Spinal cord (tissue), 10 donors: ENCODE results near the gene PLA2G4D. TPM values are rescaled to one million over a fixed set of nuclear protein-coding genes. Genes with fewer than 3 reads are reported as not detected.
A peak's percentile ranks its signal among the peaks of the same experiment; 100 is the strongest.

Experiments
- DNase-seq, 6 donors: peaks; one replicate each; pipeline versions ENCODE4 v3.0.0 to v3.0.0-alpha.2; 2013 to 2015; ENCODE audit warnings: low spot score in 6 of 6, low read depth in 4 of 6
- H3K27ac ChIP-seq: one replicate; pipeline ENCODE4 v1.5.1; 2013; ENCODE audit warnings: low read depth, low read length, control low read depth
- H3K27me3 ChIP-seq: one replicate; pipeline ENCODE4 v1.6.1; 2013; ENCODE audit warnings: low read length; ENCODE audit not compliant: control insufficient read depth, insufficient read depth
- H3K36me3 ChIP-seq: one replicate; pipeline ENCODE4 v1.6.1; 2013; ENCODE audit warnings: low read length; ENCODE audit not compliant: control insufficient read depth, insufficient read depth
- H3K4me1 ChIP-seq: one replicate; pipeline ENCODE4 v1.6.1; 2013; ENCODE audit warnings: low read length; ENCODE audit not compliant: control insufficient read depth, insufficient read depth
- H3K4me3 ChIP-seq: one replicate; pipeline ENCODE4 v1.5.1; 2013; ENCODE audit warnings: low read depth, low read length, control low read depth
- H3K9me3 ChIP-seq: one replicate; pipeline ENCODE4 v1.6.1; 2013; ENCODE audit warnings: low read length; ENCODE audit not compliant: control insufficient read depth, insufficient read depth
- WGBS: methylation state at CpG from one replicate; pipeline ENCODE4 v1.1.5; 2013; ENCODE audit warnings: missing lambda C conversion rate; ENCODE audit not compliant: insufficient coverage; 5-methylcytosine and 5-hydroxymethylcytosine counted together
- polyA plus RNA-seq, 2 donors: library from polyadenylated mRNA; unstranded; fragments of 120-200 nt; gene quantifications; one replicate each; pipeline ENCODE4 v1.2.1, GENCODE V29; 2013; ENCODE audit not compliant: insufficient read length in 2 of 2
- total RNA-seq, 2 donors: library from RNA; depleted of rRNA in 1 of 2; stranded (reverse); fragments of 120-200 nt in 1 of 2; fragments of >200 nt in 1 of 2; gene quantifications; one replicate each; pipeline versions ENCODE4 v1.2.3 to v1.2.4, GENCODE V29; 2013 to 2014
- donor health status: healthy.

The PLA2G4D gene
- total and polyA plus RNA-seq, 4 donors, result 0.06 to 0.26 (median 0.10) TPM

GRCh38 chr15:42068601-42069000 lies 25.8 kb downstream of the PLA2G4D start:
- H3K36me3 ChIP-seq, result no peaks in the 10 kb centered on the region
- no peaks in the 10 kb centered on the region for H3K27me3 ChIP-seq
- no peak for DNase-seq
- peaks cover 17% of the 10 kb centered on the region for H3K4me1 ChIP-seq
- H3K4me3 ChIP-seq, result no peak overlapping the region
- H3K27ac ChIP-seq, result no peak overlapping the region
- 92% methylated on average over 14 of the region's 14 CpGs for WGBS
- H3K9me3 ChIP-seq, result no peaks in the 10 kb centered on the region

GRCh38 chr15:42066764-42067415 lies 27.5 kb downstream of the PLA2G4D start:
- no peak overlapping the region for H3K4me3 ChIP-seq
- H3K4me1 ChIP-seq, result peaks cover 17% of the 10 kb centered on the region
- WGBS, result 5% methylated on average over 4 of the region's 10 CpGs
- H3K36me3 ChIP-seq, result no peaks in the 10 kb centered on the region
- no peak for DNase-seq
- no peak overlapping the region for H3K27ac ChIP-seq
- H3K9me3 ChIP-seq, result no peaks in the 10 kb centered on the region
- no peaks in the 10 kb centered on the region for H3K27me3 ChIP-seq

- no peaks in the 10 kb centered on the region for H3K9me3 ChIP-seq
- peaks cover 17% of the 10 kb centered on the region for H3K4me1 ChIP-seq
- no peak overlapping the region for H3K27ac ChIP-seq
- no peak for DNase-seq
- H3K27me3 ChIP-seq, result no peaks in the 10 kb centered on the region
- no peak overlapping the region for H3K4me3 ChIP-seq
- 46% methylated on average over 7 of the region's 7 CpGs for WGBS
- no peaks in the 10 kb centered on the region for H3K36me3 ChIP-seq
Observed at GRCh38 chr15:42065468-42065867, 28.9 kb downstream of the PLA2G4D start.

DNA sequence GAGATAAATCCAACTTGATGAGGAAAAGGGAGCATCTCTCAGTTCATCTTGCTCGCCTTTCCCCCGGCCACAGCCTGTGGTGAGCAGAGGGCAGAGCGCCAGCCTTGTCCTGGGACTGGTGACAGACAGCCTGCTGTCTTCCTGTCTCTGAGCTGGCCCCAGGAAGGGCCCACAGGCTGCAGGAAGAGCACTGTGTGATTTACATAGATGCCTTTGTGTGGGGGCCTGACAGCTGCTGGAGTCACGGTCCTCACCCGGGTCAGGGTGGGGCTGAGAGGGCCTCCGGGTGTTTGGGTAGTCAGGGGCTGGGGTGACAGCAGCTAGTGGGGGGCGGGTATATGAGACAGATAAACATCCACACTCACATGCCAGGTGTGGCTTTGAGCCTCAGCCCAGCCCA lies 29.3 kb downstream of the PLA2G4D start:
- WGBS, result 24% methylated on average over 3 of the region's 7 CpGs
- Histone ChIP-seq H3K4me1 (peaks cover 16% of the 10 kb centered on the region), H3K27ac (no peak overlapping the region), H3K9me3 (no peaks in the 10 kb centered on the region), H3K4me3 (no peak overlapping the region), H3K27me3 (no peaks in the 10 kb centered on the region), H3K36me3 (no peaks in the 10 kb centered on the region)
- DNase-seq, result peak in 2 of 6 donors; percentile 49 to 63

GRCh38 chr15:42064271-42064670 lies 30.1 kb downstream of the PLA2G4D start:
- Histone ChIP-seq H3K4me3 (no peak overlapping the region), H3K4me1 (peaks cover 11% of the 10 kb centered on the region), H3K9me3 (no peaks in the 10 kb centered on the region), H3K36me3 (no peaks in the 10 kb centered on the region), H3K27ac (no peak overlapping the region), H3K27me3 (no peaks in the 10 kb centered on the region)
- no peak for DNase-seq
- 80% methylated on average over 2 of the region's 4 CpGs for WGBS

DNA sequence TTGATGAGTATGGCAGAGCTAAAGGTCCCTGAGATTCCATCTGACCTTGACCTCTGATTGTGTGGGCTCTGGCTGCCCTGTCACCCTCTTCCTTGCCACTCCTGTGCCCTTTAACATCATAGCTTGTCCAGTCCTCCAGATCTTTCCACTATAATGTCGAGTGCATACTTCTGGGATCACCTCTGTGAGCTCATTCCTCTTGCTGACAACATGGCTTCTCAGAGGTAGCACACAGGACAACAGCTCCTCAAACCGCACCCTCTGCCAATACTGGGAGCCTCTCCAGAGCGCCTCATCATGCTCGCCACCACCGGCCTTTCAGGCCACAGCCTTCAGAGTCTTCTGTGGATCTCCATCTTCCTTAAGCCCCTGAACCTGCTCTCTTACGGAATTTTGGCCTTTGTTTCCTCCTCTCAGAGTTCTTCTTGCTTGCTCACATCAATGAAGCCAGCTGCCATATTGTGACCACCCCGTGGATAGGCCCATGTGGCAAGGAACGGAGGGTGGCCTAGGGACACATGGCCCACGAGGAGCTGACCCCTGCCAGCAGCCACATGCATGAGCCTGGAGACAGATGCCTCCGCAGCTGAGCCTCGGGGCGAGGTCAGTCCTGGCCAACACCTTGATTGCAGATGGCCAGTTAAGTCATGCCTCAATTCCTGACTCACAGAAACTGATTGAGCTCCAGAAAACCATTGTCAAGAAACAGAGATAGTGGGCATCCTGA lies 31.1 kb downstream of the PLA2G4D start:
- H3K27ac ChIP-seq, result no peak overlapping the region
- no peaks in the 10 kb centered on the region for H3K27me3 ChIP-seq
- 88% methylated on average over 12 of the region's 12 CpGs for WGBS
- no peaks in the 10 kb centered on the region for H3K9me3 ChIP-seq
- H3K36me3 ChIP-seq, result no peaks in the 10 kb centered on the region
- H3K4me3 ChIP-seq, result no peak overlapping the region
- peaks cover 11% of the 10 kb centered on the region for H3K4me1 ChIP-seq
- DNase-seq, result no peak

DNA sequence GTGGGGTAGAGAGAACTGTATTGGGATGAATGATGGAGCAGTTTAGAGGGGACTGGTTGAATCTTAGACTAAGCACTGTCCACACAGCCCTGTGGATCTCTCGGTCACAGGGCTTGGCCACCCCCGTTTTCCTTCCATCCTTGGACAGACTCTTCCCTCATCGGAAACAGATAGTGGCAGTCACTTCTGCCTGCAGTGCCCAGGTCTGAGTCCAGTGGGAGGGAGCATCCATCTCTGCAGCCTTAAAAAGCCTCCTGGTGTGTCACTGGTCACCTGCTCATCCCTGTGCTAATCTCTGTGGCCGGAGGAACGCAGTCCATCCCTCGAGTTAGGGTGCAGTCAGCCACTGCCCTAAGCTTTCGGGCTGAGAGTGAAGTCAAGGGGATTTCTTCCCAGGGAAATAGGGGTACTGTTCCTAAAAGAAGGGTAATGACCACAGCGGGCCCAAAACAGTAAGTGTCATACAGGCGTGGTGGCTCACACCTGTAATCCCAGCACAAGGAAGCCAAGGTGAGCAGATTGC lies 32.0 kb downstream of the PLA2G4D start:
- Histone ChIP-seq H3K9me3 (no peaks in the 10 kb centered on the region), H3K27me3 (no peaks in the 10 kb centered on the region), H3K4me1 (peaks cover 11% of the 10 kb centered on the region), H3K27ac (no peak overlapping the region), H3K36me3 (no peaks in the 10 kb centered on the region), H3K4me3 (no peak overlapping the region)
- DNase-seq, result no peak
- 92% methylated on average over 8 of the region's 9 CpGs for WGBS

DNA sequence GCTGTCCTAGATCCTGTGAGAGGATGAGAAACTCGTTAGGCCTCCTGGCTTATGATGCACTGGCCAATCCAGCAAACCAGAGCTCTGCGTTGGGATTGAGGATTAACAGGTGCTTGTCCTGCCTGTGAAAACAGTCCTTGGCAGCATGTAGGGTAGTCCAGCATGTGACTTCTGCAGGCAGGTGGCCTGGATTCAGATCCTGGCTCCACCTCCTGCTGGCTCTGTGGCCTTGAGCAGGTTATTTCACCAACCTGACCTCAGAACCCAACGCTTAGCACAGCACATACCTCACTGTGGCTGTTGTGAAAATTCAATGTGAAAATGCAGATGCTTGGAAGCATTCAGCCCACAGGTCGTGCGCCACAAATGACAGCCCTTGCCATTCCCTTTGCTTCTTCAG lies 33.6 kb downstream of the PLA2G4D start:
- Histone ChIP-seq H3K4me3 (no peak overlapping the region), H3K27me3 (peaks cover 2% of the 10 kb centered on the region), H3K4me1 (peaks cover 13% of the 10 kb centered on the region), H3K27ac (no peak overlapping the region), H3K9me3 (no peaks in the 10 kb centered on the region), H3K36me3 (no peaks in the 10 kb centered on the region)
- 85% methylated on average over 2 of the region's 5 CpGs for WGBS
- DNase-seq, result no peak

DNA sequence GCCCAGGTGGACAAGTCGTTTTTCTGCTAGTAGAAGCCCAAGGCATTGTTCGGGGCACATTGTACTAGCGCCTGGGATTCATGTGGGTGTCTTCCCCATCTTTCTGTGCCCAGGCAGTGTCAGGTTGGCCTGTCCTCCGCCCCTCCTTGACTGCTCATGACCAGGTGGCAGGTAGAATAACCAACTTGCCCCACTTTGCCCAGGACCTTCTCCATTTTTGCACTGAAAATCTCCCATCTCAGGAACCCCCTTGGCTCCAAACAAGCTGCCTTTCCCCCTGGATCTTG lies 33.9 kb downstream of the PLA2G4D start:
- Histone ChIP-seq H3K9me3 (no peaks in the 10 kb centered on the region), H3K36me3 (no peaks in the 10 kb centered on the region), H3K27me3 (peaks cover 2% of the 10 kb centered on the region), H3K4me3 (no peak overlapping the region), H3K4me1 (peaks cover 12% of the 10 kb centered on the region), H3K27ac (no peak overlapping the region)
- WGBS, result 87% methylated on average over 4 of the region's 4 CpGs
- DNase-seq, result no peak
